ENCODE data around the gene WAPL. TPM values are rescaled to one million over a fixed set of nuclear protein-coding genes. Genes with fewer than 3 reads are reported as not detected.

Gene WAPL
- total and polyA plus RNA-seq, 2 of the 13 experiments (the other 11 are each of a cell fraction or from before 2014, with no cell fraction given) = 13.2 to 43.5 TPM

- no peak; the same call in 1 of the 2 replicates for TF ChIP-seq ZNF724P (CRISPR knock-in tag; IDR thresholded peaks at IDR 0.05; ENCODE audit: borderline replicate concordance)
- TF ChIP-seq CSRNP2 (CRISPR knock-in tag; conservative IDR thresholded peaks at IDR 0.05; ENCODE audit: low read depth) = no peak
- no peak for TF ChIP-seq FUBP1 (CRISPR knock-in tag; IDR thresholded peaks at IDR 0.05; ENCODE audit: borderline replicate concordance)
- TF ChIP-seq GABPA (IDR thresholded peaks at IDR 0.05; ENCODE audit: low read depth, low read length) = peak; percentile 38; the same call in 1 of the 2 replicates
- peak; percentile 66 for TF ChIP-seq GABPA (CRISPR knock-in tag; IDR thresholded peaks at IDR 0.05; ENCODE audit: low read depth)
- no peak for TF ChIP-seq NFE2L2 (IDR thresholded peaks at IDR 0.05; ENCODE audit: low read length)
- peak; percentile 63; the same call in 1 of the 2 replicates for TF ChIP-seq ZBTB7B (CRISPR knock-in tag; IDR thresholded peaks at IDR 0.05)
- no peak for TF ChIP-seq ZBTB43 (CRISPR knock-in tag; conservative IDR thresholded peaks at IDR 0.05)
- TF ChIP-seq TBL1XR1 (IDR thresholded peaks at IDR 0.05; ENCODE audit: borderline replicate concordance, low read length, partially characterized antibody) = no peak
- TF ChIP-seq ARHGAP35 (CRISPR knock-in tag; IDR thresholded peaks at IDR 0.05; ENCODE audit: borderline replicate concordance) = no peak
- no peak for TF ChIP-seq NCOR1 (IDR thresholded peaks at IDR 0.05; ENCODE audit: borderline replicate concordance, low read length)
- TF ChIP-seq ZNF234 (CRISPR knock-in tag; conservative IDR thresholded peaks at IDR 0.05) = no peak
- no peak for TF ChIP-seq ZNF331 (CRISPR knock-in tag; IDR thresholded peaks at IDR 0.05)
- TF ChIP-seq POLR2A (IDR thresholded peaks at IDR 0.05; ENCODE audit: insufficient read depth in 1 of 2, low read depth in 2 of 2, low read length in 2 of 2) = peak; percentile 54 to 64
- TF ChIP-seq BRCA1 (CRISPR knock-in tag; IDR thresholded peaks at IDR 0.05) = no peak
- no peak for TF ChIP-seq PRMT3 (CRISPR knock-in tag; IDR thresholded peaks at IDR 0.05; ENCODE audit: borderline replicate concordance, low read depth)
- TF ChIP-seq MEIS1 (CRISPR knock-in tag; IDR thresholded peaks at IDR 0.05; ENCODE audit: borderline replicate concordance) = no peak
- TF ChIP-seq TAF1 (CRISPR knock-in tag; IDR thresholded peaks at IDR 0.05) = no peak
- no peak for TF ChIP-seq MBD4 (IDR thresholded peaks at IDR 0.05; ENCODE audit: borderline replicate concordance, low read length)
- no peak for TF ChIP-seq TARDBP (CRISPR knock-in tag; IDR thresholded peaks at IDR 0.05)
- TF ChIP-seq ZNF768 (CRISPR knock-in tag; IDR thresholded peaks at IDR 0.05) = no peak
- TF ChIP-seq ZNF263 (CRISPR knock-in tag; IDR thresholded peaks at IDR 0.05) = no peak
- no peak for TF ChIP-seq ATF7-NPFF (CRISPR knock-in tag; IDR thresholded peaks at IDR 0.05; ENCODE audit: low read depth)
- no peak for TF ChIP-seq ZBTB37 (CRISPR knock-in tag; IDR thresholded peaks at IDR 0.05)
- no peak for TF ChIP-seq KMT2B (CRISPR knock-in tag; IDR thresholded peaks at IDR 0.05)
Observed at GRCh38 chr10:86520871-86521677, 518 bp downstream of the WAPL start (continued).
